Testis (tissue), 3 donors: ENCODE measurements around the gene NDST3. TPM values are rescaled to one million over a fixed set of nuclear protein-coding genes. Genes with fewer than 3 reads are reported as not detected.

Experiments
- DNase-seq: peaks from one replicate; pipeline ENCODE4 v3.0.0-alpha.2; 2019
- H3K27ac ChIP-seq, 2 donors: fragments of 200-600 bp; sonication (generic); one replicate each; pipeline ENCODE4 v1.5.1; 2019
- H3K27me3 ChIP-seq: fragments of 200-600 bp; sonication (generic); one replicate; pipeline ENCODE4 v1.5.1; 2019
- H3K36me3 ChIP-seq: fragments of 200-600 bp; sonication (generic); one replicate; pipeline ENCODE4 v1.5.1; 2017; ENCODE audit warnings: low read depth; ENCODE audit errors: missing control alignments
- H3K4me1 ChIP-seq: fragments of 200-600 bp; sonication (generic); one replicate; pipeline ENCODE4 v1.5.1; 2019
- H3K4me3 ChIP-seq, 2 donors: fragments of 200-600 bp; sonication (generic); one replicate each; pipeline ENCODE4 v1.5.1; 2017 to 2019
- H3K9me3 ChIP-seq: fragments of 200-600 bp; sonication (generic); one replicate; pipeline ENCODE4 v1.5.1; 2017
- CTCF ChIP-seq, 3 experiments: fragments of 450-650 bp in 2 of 3; fragments of 200-600 bp in 1 of 3; sonication (generic) in 1 of 3; IDR thresholded peaks; one replicate each; pipeline ENCODE4 v1.5.1; 2016 to 2019; ENCODE audit warnings: antibody characterized with exemption in 3 of 3, mild to moderate bottlenecking in 2 of 3, moderate library complexity in 1 of 3
- POLR2A ChIP-seq: fragments of 450-650 bp; IDR thresholded peaks from one replicate; pipeline ENCODE4 v1.6.1; 2017; ENCODE audit warnings: antibody characterized with exemption, mild to moderate bottlenecking, moderate library complexity
- WGBS, 2 donors: methylation state at CpG; one replicate each; pipeline ENCODE4 v1.1.5; 2018; 5-methylcytosine and 5-hydroxymethylcytosine counted together
- intact Hi-C: fragments of 100-400 bp; cut with DNase I; formaldehyde crosslinking; loops from one replicate; pipeline ENCODE4 v1.15.1; 2023; ENCODE audit warnings: low total_unique reads
- polyA plus RNA-seq: library from polyadenylated mRNA; stranded (reverse); fragments of 350-450 nt; fragmentation: Illumina TruSeq; extraction: RNeasy Lipid Tissue Mini Kit (QIAGEN cat#74804); gene quantifications from one replicate; pipeline ENCODE4 v1.2.3, GENCODE V29; 2014; ENCODE audit warnings: low read depth, low replicate concordance; ENCODE audit not compliant: insufficient read depth
- total RNA-seq, 2 donors: library from RNA; depleted of rRNA; stranded (reverse); fragments of >200 nt; gene quantifications; one replicate each; pipeline ENCODE4 v1.2.3, GENCODE V29; 2016

NDST3 gene
- total and polyA plus RNA-seq, 3 donors from 2014 or later: 0.11 to 0.50 (median 0.47) TPM

GRCh38 chr4:118037955-118038354 is 3.7 kb downstream of the NDST3 start:
- H3K27ac ChIP-seq: no peak overlapping the region
- H3K9me3 ChIP-seq: no peaks in the 10 kb centered on the region
- no peaks in the 10 kb centered on the region for H3K27me3 ChIP-seq
- no peak overlapping the region for H3K4me3 ChIP-seq
- 97 to 100% methylated on average over 1 of the region's 1 CpG for WGBS, 2 donors
- H3K36me3 ChIP-seq: no peaks in the 10 kb centered on the region
- intact Hi-C loops: no loop called here
- no peak for DNase-seq
- TF ChIP-seq CTCF (IDR thresholded peaks at IDR 0.05) (no peak), POLR2A (no peak)
- H3K4me1 ChIP-seq: no peaks in the 10 kb centered on the region

- DNase-seq: no peak
- no peaks in the 10 kb centered on the region for H3K9me3 ChIP-seq
- no peaks in the 10 kb centered on the region for H3K36me3 ChIP-seq
- WGBS, 2 donors: 94 to 100% methylated on average over 1 to 2 of the region's 2 CpGs
- no peak for TF ChIP-seq POLR2A
- no peak for TF ChIP-seq CTCF (IDR thresholded peaks at IDR 0.05)
- no peaks in the 10 kb centered on the region for H3K27me3 ChIP-seq
- no peaks in the 10 kb centered on the region for H3K4me1 ChIP-seq
- no peak overlapping the region for H3K4me3 ChIP-seq
- H3K27ac ChIP-seq: no peak overlapping the region
- intact Hi-C loops: no loop called here
Measured at GRCh38 chr4:118046323-118046722, 12.0 kb downstream of the NDST3 start.

- Histone ChIP-seq H3K27me3 (no peaks in the 10 kb centered on the region), H3K4me1 (no peaks in the 10 kb centered on the region), H3K27ac (no peak overlapping the region), H3K4me3 (no peak overlapping the region), H3K9me3 (no peaks in the 10 kb centered on the region), H3K36me3 (no peaks in the 10 kb centered on the region)
- WGBS, 2 donors: 94 to 99% methylated on average over 3 of the region's 3 CpGs
- no peak for TF ChIP-seq POLR2A
- no peak for TF ChIP-seq CTCF (IDR thresholded peaks at IDR 0.05)
- intact Hi-C loops: no loop called here
- DNase-seq: no peak
Measured at GRCh38 chr4:118047043-118047442, 12.8 kb downstream of the NDST3 start.

- no peaks in the 10 kb centered on the region for H3K9me3 ChIP-seq
- intact Hi-C loops: no loop called here
- no peak overlapping the region for H3K27ac ChIP-seq
- no peaks in the 10 kb centered on the region for H3K36me3 ChIP-seq
- WGBS, 2 donors: 82 to 93% methylated on average over 2 of the region's 2 CpGs
- no peak overlapping the region for H3K4me3 ChIP-seq
- no peaks in the 10 kb centered on the region for H3K4me1 ChIP-seq
- TF ChIP-seq POLR2A: no peak
- no peak for TF ChIP-seq CTCF (IDR thresholded peaks at IDR 0.05)
- no peak for DNase-seq
- H3K27me3 ChIP-seq: no peaks in the 10 kb centered on the region
Measured at GRCh38 chr4:118058955-118059354, 24.7 kb downstream of the NDST3 start.

- intact Hi-C loops: no loop called here
- no peak for DNase-seq
- H3K9me3 ChIP-seq: no peaks in the 10 kb centered on the region
- H3K4me1 ChIP-seq: no peaks in the 10 kb centered on the region
- TF ChIP-seq CTCF (IDR thresholded peaks at IDR 0.05): no peak
- TF ChIP-seq POLR2A: no peak
- H3K27me3 ChIP-seq: no peaks in the 10 kb centered on the region
- H3K4me3 ChIP-seq: no peak overlapping the region
- H3K27ac ChIP-seq: no peak overlapping the region
- no peaks in the 10 kb centered on the region for H3K36me3 ChIP-seq
- 75% methylated on average over 2 of the region's 2 CpGs for WGBS, 2 donors
Measured at GRCh38 chr4:118059397-118059796, 25.1 kb downstream of the NDST3 start.
